HEK293T (cell line): ENCODE results near the gene LSM4.

Experiments used
- BHLHE40 ChIP-seq: fragments of 450-650 bp; IDR thresholded peaks from 2 replicates; pipeline ENCODE4 v1.6.1; 2016; ENCODE audit warnings: mild to moderate bottlenecking, moderate library complexity, borderline replicate concordance
- ELF4 ChIP-seq: fragments of 450-650 bp; IDR thresholded peaks from 2 replicates; pipeline ENCODE4 v1.6.1; 2017; ENCODE audit warnings: antibody characterized with exemption
- FOXA1 ChIP-seq: fragments of 450-650 bp; IDR thresholded peaks from 2 replicates; pipeline ENCODE4 v1.6.1; 2016; ENCODE audit warnings: mild to moderate bottlenecking
- FOXM1 ChIP-seq: fragments of 450-650 bp; IDR thresholded peaks from 2 replicates; pipeline ENCODE4 v1.6.1; 2017; ENCODE audit warnings: mild to moderate bottlenecking, borderline replicate concordance
- PKNOX1 ChIP-seq: fragments of 450-650 bp; IDR thresholded peaks from 2 replicates; pipeline ENCODE4 v1.6.1; 2016
- SP1 ChIP-seq: fragments of 450-650 bp; IDR thresholded peaks from 2 replicates; pipeline ENCODE4 v1.6.1; 2017

GRCh38 chr19:18353378-18354005 is 30.6 kb upstream of the LSM4 start:
- no peak for TF ChIP-seq BHLHE40
- no peak for TF ChIP-seq FOXM1
- no peak for TF ChIP-seq SP1
- no peak for TF ChIP-seq FOXA1
- no peak for TF ChIP-seq ELF4
- TF ChIP-seq PKNOX1 = no peak
